Cardiac fibroblast (primary cell): Measurements from ENCODE around the gene HSPA12A.
A peak's percentile ranks its signal among the peaks of the same experiment; 100 is the strongest.

Experiments
- DNase-seq, 2 donors: peaks; one replicate each; pipeline versions ENCODE4 v3.0.0 to v3.0.0-alpha.2; 2010; ENCODE audit warnings: low read depth in 2 of 2
- H3K4me3 ChIP-seq, 2 donors: replicated peaks in 1 of 2; 1 replicate in 1 of 2; 2 replicates in 1 of 2; pipeline ENCODE4 v1.5.1; 2011; ENCODE audit warnings: low read depth in 2 of 2, low read length in 2 of 2, mild to moderate bottlenecking in 2 of 2, moderate library complexity in 1 of 2
- TF ChIP-seq, protein P1 (sequence below): IDR thresholded peaks from one replicate; pipeline ENCODE4 v1.5.1; 2011; ENCODE audit warnings: low read depth, mild to moderate bottlenecking, low read length, inconsistent platforms

Gene HSPA12A

DNA sequence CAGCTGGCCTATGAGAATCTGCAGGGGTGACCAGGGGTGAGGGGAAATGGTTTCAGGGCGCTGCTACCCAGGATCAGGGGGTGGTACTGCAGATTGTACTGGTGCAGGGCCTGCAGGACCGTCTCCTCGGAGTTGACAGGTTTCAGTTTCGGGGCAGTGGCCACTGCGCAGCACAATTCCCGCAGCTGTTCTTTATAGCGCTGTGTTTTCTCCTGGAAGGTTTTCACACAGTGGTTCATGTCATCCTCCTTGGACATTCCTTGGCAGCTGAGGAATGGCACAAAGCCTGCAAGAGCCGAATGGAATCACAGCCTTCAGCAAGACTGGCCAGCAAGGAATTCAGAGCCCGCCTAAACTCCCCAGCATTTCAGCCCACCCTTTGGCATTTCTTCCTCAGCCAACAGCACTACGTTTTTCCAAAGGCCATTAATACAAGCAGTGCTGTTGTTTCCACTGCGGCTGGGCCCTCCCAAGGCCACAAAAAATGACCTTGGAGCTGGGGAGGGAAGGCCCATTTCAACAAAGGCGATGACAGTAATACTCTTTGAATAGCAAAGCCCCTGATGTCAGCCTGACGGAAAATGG lies 76.7 kb downstream of the HSPA12A start:
- H3K4me3 ChIP-seq = peak overlapping the region in 1 of 2 donors; percentile 11
- peak; percentile 5 to 64 for DNase-seq
- TF ChIP-seq, protein P1, sequence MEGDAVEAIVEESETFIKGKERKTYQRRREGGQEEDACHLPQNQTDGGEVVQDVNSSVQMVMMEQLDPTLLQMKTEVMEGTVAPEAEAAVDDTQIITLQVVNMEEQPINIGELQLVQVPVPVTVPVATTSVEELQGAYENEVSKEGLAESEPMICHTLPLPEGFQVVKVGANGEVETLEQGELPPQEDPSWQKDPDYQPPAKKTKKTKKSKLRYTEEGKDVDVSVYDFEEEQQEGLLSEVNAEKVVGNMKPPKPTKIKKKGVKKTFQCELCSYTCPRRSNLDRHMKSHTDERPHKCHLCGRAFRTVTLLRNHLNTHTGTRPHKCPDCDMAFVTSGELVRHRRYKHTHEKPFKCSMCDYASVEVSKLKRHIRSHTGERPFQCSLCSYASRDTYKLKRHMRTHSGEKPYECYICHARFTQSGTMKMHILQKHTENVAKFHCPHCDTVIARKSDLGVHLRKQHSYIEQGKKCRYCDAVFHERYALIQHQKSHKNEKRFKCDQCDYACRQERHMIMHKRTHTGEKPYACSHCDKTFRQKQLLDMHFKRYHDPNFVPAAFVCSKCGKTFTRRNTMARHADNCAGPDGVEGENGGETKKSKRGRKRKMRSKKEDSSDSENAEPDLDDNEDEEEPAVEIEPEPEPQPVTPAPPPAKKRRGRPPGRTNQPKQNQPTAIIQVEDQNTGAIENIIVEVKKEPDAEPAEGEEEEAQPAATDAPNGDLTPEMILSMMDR = no peak

DNA sequence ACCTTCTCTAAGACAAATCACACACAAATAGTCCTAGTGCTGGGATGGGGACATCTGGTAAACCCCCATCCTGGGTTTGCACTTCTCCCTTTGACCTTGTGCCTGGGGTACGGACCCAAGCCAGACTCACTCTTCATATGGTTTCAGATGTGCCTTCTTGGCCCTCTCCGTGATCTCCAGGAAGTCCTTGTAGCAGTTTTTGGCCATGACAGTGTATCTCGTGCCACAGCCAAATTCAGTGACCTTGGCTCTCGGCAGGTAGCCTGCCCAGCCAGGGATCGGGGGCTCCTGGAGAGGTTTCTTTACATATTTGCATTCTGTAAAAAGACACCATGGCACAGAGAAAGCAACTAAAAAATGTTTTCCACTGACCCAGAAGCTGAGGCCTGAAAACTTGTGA lies 77.7 kb downstream of the HSPA12A start:
- no peak overlapping the region for H3K4me3 ChIP-seq
- DNase-seq = no peak
- TF ChIP-seq, protein P1 = no peak

DNA sequence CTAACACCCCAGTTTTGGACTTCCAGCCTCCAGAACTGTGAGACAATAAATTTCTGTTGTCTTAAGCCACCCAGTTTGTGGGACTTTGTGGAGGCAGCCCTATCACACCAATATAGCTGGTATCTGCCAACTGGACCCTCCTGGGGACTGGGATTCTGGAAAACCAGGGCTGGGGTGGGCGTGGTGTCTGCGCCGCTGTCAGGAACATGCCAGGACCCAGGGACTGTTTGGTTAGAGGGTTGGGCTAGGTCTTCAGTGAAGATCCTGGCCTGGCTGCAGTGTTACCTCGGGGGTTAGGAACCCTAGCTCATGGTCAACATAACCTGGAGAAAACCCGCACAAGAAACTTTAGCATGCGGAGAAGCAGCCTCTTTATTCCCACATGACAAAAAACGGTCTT lies 79.0 kb downstream of the HSPA12A start:
- TF ChIP-seq, protein P1 = no peak
- DNase-seq = no peak

DNA sequence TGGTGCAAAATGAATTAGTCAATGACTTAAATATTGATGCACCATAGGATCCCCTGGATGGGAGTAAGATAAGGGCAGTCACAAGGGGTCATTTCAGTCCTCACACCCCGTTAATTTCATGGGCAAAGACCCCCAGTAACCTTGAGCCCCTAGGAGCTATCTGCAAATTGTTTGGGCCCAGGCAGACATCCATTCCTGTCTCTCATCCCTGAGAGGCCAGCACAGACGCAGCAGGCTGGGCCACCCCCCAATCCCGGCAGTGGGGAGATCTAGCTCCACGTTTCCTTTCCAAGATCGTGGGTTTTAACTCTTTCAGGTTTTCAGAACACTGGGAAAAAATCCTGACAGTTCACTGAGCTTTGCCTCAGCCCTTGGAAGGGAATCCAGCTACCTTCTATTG lies 81.5 kb downstream of the HSPA12A start:
- DNase-seq = no peak
- no peak overlapping the region for H3K4me3 ChIP-seq
- TF ChIP-seq, protein P1 = no peak

More for the DNA sequence above, 79.0 kb downstream of the HSPA12A start:
- no peak overlapping the region for H3K4me3 ChIP-seq

DNA sequence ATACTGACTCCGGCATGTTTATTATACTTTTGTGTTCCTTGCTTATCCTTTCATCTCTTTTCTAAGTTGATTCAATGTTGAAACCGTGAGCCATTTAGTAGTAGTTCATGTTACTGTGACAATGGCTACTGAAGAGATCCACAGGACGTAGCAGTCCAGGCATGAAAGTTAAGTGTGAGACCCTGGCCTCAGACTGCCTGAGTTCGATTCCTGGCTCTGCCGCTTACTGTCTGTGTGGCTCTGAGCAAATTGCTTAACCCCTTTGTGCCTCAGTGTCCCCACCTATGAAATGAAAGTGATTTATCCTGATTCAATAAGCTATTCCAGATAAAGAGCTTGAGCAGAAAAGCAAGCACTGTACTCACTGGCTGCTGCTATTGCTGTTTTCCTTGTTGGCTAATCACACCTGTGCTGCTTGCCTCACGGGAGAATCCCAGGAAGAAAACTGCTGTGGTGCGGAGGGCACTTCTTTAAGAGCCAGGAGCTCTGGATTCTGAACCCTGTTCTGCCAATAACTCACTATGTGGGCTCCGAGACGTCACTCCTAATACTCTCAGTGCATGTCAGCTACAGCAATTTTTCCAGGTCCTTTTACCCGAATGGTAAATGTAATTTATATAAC lies 83.2 kb downstream of the HSPA12A start:
- H3K4me3 ChIP-seq = no peak overlapping the region
- TF ChIP-seq, protein P1 = no peak
- DNase-seq = no peak

DNA sequence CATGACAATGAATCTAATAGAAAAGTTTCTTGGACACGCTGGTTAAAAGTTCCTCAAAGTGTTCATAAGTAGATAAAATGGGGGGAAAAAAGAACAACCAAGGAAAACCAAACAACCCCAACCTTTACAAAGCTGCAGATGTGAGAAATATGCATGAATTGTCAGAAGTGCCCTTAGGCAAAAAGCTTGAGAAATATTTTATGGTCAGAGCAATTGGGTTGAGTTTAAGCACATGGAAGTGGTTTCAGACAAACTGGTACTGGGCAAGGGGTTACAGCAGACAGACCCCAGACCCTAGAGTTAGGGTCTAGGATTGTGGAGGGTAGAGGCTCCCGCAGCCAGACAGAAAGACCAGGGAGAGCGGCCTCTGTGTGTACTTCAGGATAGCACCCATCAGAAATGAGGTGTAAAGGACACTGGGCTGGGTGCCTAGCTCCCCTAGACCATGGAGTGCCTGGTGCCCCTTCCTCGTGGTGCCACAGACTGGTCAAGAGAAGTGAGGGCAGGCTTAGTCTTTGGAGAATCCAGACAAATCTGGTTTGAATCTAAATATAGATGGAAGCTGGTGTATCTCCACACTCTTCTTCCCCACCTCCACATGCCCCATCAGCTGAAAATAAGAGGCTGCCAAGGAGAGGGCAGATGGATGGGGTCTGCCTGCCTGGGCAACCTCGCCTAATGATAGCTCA lies 84.4 kb downstream of the HSPA12A start:
- no peak overlapping the region for H3K4me3 ChIP-seq
- TF ChIP-seq, protein P1 = no peak
- DNase-seq = no peak
